Tibial nerve (tissue), 4 donors: ENCODE results near the gene XPNPEP2.

Source experiments
- CTCF ChIP-seq, 5 experiments: fragments of 200-600 bp in 3 of 5; fragments of 450-650 bp in 2 of 5; sonication (generic) in 3 of 5; IDR thresholded peaks; one replicate each; pipeline ENCODE4 v1.5.1; 2016 to 2019; ENCODE audit warnings: antibody characterized with exemption in 5 of 5, mild to moderate bottlenecking in 3 of 5, moderate library complexity in 2 of 5
- EP300 ChIP-seq, 2 donors: sonication (generic); formaldehyde crosslinking; IDR thresholded peaks; one replicate each; pipeline ENCODE4 v1.6.1; 2017; ENCODE audit warnings: antibody characterized with exemption in 2 of 2, mild to moderate bottlenecking in 1 of 2
- POLR2A ChIP-seq, 2 donors: fragments of 450-650 bp; IDR thresholded peaks; one replicate each; pipeline ENCODE4 v1.6.1; 2017; ENCODE audit warnings: antibody characterized with exemption in 2 of 2, mild to moderate bottlenecking in 2 of 2, moderate library complexity in 2 of 2

GRCh38 chrX:129788527-129788926 lies 49.7 kb downstream of the XPNPEP2 start:
- TF ChIP-seq POLR2A (IDR thresholded peaks at IDR 0.05), result no peak
- no peak for TF ChIP-seq CTCF (IDR thresholded peaks at IDR 0.05)
- no peak for TF ChIP-seq EP300 (IDR thresholded peaks at IDR 0.05)
